Mesodermal cell (in vitro differentiated cells): Measurements from ENCODE around the gene CAMSAP3.
A peak's percentile ranks its signal among the peaks of the same experiment; 100 is the strongest.

Source experiments
- H3K27ac ChIP-seq: 2 replicates; pipeline ENCODE4 v1.7.0; 2013; ENCODE audit warnings: mild to moderate bottlenecking, low read depth, low read length, moderate library complexity; ENCODE audit not compliant: severe bottlenecking
- H3K36me3 ChIP-seq: 2 replicates; pipeline ENCODE4 v1.7.1; 2013; ENCODE audit warnings: mild to moderate bottlenecking, low read length, moderate library complexity; ENCODE audit not compliant: control insufficient read depth, insufficient read depth
- H3K4me1 ChIP-seq: one replicate; pipeline ENCODE4 v1.7.1; 2013; ENCODE audit warnings: mild to moderate bottlenecking, low read length; ENCODE audit not compliant: insufficient read depth, control insufficient read depth, poor library complexity, severe bottlenecking
- H3K4me3 ChIP-seq: 2 replicates; pipeline ENCODE4 v1.7.0; 2013; ENCODE audit warnings: low read length, control low read depth, mild to moderate bottlenecking; ENCODE audit not compliant: insufficient read depth, poor library complexity, severe bottlenecking; ENCODE audit errors: extremely low read depth
- H3K9me3 ChIP-seq: 2 replicates; pipeline ENCODE4 v1.7.1; 2013; ENCODE audit warnings: mild to moderate bottlenecking, low read length, moderate library complexity; ENCODE audit not compliant: control insufficient read depth
- WGBS, 2 experiments: methylation state at CpG; one replicate each; pipeline ENCODE4 v1.1.5; 2013; ENCODE audit warnings: missing lambda C conversion rate in 2 of 2; ENCODE audit not compliant: insufficient coverage in 2 of 2; 5-methylcytosine and 5-hydroxymethylcytosine counted together

CAMSAP3 gene

GRCh38 chr19:7633698-7634097 is 38.0 kb downstream of the CAMSAP3 start, which contains the start of gene PCP2:
Gene PCP2, minus strand, starts transcription at chr19:7633719. Its CDS starts 262 bp downstream, at chr19:7633457.
- no peak within 1 kb of the TSS for H3K27ac ChIP-seq
- H3K9me3 ChIP-seq: no peaks in the 10 kb centered on the region
- no peak within 1 kb of the TSS for H3K4me3 ChIP-seq
- 69 to 75% methylated on average over 1 to 2 of the region's 2 CpGs for WGBS, 2 experiments
- peaks cover 13% of the 10 kb centered on the region for H3K36me3 ChIP-seq
- H3K4me1 ChIP-seq: peaks cover 7% of the 10 kb centered on the region

GRCh38 chr19:7635670-7636069 is 40.0 kb downstream of the CAMSAP3 start:
- Histone ChIP-seq H3K9me3 (no peaks in the 10 kb centered on the region), H3K4me3 (no peak overlapping the region), H3K27ac (no peak overlapping the region), H3K36me3 (peaks cover 13% of the 10 kb centered on the region), H3K4me1 (peaks cover 4% of the 10 kb centered on the region)
- 55 to 67% methylated on average over 3 of the region's 6 CpGs for WGBS, 2 experiments

GRCh38 chr19:7636317-7636690 is 40.6 kb downstream of the CAMSAP3 start:
- Histone ChIP-seq H3K27ac (no peak overlapping the region), H3K4me3 (peak overlapping the region; percentile 49), H3K4me1 (no peaks in the 10 kb centered on the region), H3K9me3 (no peaks in the 10 kb centered on the region), H3K36me3 (peaks cover 13% of the 10 kb centered on the region)
- 74% methylated on average over 16 of the region's 16 CpGs for WGBS, 2 experiments

- Histone ChIP-seq H3K4me1 (no peaks in the 10 kb centered on the region), H3K9me3 (no peaks in the 10 kb centered on the region), H3K4me3 (peak within 1 kb of the TSS; percentile 49), H3K36me3 (peaks cover 10% of the 10 kb centered on the region), H3K27ac (no peak within 1 kb of the TSS)
- WGBS, 2 experiments: 11 to 17% methylated on average over 33 to 48 of the region's 61 CpGs
Measured at GRCh38 chr19:7636691-7637373, 41.2 kb downstream of the CAMSAP3 start, which contains the start of gene STXBP2. Gene STXBP2, plus strand, starts transcription at chr19:7637110. Its CDS starts 40 bp downstream, at chr19:7637150.

GRCh38 chr19:7637374-7638256 is 42.0 kb downstream of the CAMSAP3 start:
- Histone ChIP-seq H3K36me3 (peaks cover 3% of the 10 kb centered on the region), H3K9me3 (no peaks in the 10 kb centered on the region), H3K4me1 (no peaks in the 10 kb centered on the region), H3K4me3 (peak overlapping the region; percentile 49), H3K27ac (no peak overlapping the region)
- 53 to 54% methylated on average over 14 to 15 of the region's 30 CpGs for WGBS, 2 experiments

GRCh38 chr19:7638802-7639465 is 43.3 kb downstream of the CAMSAP3 start:
- H3K36me3 ChIP-seq: no peaks in the 10 kb centered on the region
- H3K4me3 ChIP-seq: no peak overlapping the region
- H3K4me1 ChIP-seq: no peaks in the 10 kb centered on the region
- no peak overlapping the region for H3K27ac ChIP-seq
- H3K9me3 ChIP-seq: no peaks in the 10 kb centered on the region
- whole genome bisulfite sequencing, 2 experiments: 82 to 92% methylated on average over 12 of the region's 12 CpGs

- 94% methylated on average over 11 to 13 of the region's 13 CpGs for WGBS, 2 experiments
- no peaks in the 10 kb centered on the region for H3K4me1 ChIP-seq
- H3K9me3 ChIP-seq: no peaks in the 10 kb centered on the region
- H3K36me3 ChIP-seq: no peaks in the 10 kb centered on the region
- no peak overlapping the region for H3K27ac ChIP-seq
- H3K4me3 ChIP-seq: no peak overlapping the region
Measured at GRCh38 chr19:7639863-7640348, 44.2 kb downstream of the CAMSAP3 start.

- no peaks in the 10 kb centered on the region for H3K36me3 ChIP-seq
- H3K9me3 ChIP-seq: no peaks in the 10 kb centered on the region
- no peaks in the 10 kb centered on the region for H3K4me1 ChIP-seq
- WGBS, 2 experiments: 95 to 100% methylated on average over 6 to 9 of the region's 11 CpGs
- H3K27ac ChIP-seq: no peak overlapping the region
- no peak overlapping the region for H3K4me3 ChIP-seq
Measured at GRCh38 chr19:7640803-7641202, 45.1 kb downstream of the CAMSAP3 start.

GRCh38 chr19:7641290-7642276 is 45.9 kb downstream of the CAMSAP3 start:
- Histone ChIP-seq H3K27ac (no peak overlapping the region), H3K4me3 (no peak overlapping the region), H3K9me3 (no peaks in the 10 kb centered on the region), H3K36me3 (no peaks in the 10 kb centered on the region), H3K4me1 (no peaks in the 10 kb centered on the region)
- 86 to 90% methylated on average over 30 to 32 of the region's 43 CpGs for WGBS, 2 experiments
